Measurements from ENCODE around the gene CIAPIN1.
A peak's percentile ranks its signal among the peaks of the same experiment; 100 is the strongest.
"Not testable (repeated sequence)": the region's sequence is repeated elsewhere in the genome, so short reads cannot be mapped to it uniquely, and the experiment has no call there.

The CIAPIN1 gene

DNA sequence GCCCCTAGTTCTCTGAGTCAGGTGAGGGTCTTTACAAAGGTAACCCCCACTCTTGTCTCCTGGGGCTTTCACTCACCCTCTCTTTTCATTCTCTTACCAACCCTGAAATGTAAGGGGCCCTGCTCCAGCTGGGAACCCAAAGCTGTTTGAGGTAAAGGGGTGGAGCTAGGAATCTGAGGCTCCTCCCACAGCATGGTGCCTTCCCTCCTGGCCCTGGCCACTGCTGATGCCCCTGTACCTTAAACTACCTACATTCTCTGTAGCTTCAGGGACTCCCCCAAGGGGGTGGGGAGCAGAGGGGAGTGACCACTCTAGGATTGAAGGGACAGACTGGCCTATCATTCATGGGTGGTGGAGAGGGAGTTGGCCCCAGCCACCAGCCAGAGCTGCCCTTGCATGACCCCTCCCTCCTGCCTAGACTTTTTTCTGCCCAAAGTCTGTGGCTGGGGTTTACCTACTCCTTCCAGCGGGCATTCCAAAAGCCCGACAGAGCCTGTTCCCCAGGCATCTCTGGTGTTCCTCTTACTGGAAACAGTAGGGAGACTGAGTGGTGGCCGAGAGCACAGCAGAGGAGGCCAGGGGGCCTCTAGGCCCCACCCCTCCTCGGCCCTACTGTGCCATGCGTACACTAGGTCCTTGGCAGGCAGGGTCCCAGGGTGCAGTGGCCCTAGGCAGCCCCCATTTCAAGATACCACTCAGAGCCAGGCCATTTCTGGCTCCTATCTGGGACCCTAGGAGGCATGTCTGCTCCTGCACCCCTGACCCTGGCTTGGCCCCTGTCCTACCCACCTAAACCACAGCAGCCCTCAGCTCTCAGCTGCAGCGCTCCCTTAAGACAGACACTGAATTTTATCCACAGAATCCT lies 29.6 kb upstream of the CIAPIN1 start:
- DNase-seq = no peak

DNA sequence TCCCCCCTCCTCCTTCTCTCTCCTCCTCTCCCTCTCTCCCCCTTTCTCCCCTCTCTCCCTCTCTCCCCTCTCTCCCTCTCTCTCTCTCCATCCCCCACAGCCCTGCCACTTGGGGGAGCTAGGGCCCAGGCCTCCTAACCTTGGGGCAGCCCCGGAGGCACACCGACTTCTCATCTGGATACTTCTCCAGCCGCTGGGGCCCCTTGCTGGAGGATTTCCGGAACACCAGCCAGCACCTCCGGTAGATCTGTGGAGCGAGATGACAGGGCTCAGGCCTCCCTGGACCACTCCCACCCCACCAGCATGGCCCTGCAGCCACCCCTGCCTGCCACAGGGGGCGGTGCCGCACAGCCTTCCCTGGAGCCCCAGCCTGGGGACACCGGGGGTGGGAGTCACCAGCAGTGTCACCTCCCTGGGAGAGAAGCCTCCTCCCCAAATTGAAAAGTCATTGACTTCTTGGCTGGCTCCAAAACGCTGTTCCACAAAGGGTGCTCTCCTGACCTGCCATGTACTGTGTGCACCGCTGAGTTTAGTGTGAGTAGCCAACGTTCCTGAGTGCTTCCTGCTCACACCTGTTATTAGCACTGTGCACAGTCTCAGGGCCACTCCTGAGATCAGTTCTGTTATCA lies 28.6 kb upstream of the CIAPIN1 start:
- no peak for DNase-seq

DNA sequence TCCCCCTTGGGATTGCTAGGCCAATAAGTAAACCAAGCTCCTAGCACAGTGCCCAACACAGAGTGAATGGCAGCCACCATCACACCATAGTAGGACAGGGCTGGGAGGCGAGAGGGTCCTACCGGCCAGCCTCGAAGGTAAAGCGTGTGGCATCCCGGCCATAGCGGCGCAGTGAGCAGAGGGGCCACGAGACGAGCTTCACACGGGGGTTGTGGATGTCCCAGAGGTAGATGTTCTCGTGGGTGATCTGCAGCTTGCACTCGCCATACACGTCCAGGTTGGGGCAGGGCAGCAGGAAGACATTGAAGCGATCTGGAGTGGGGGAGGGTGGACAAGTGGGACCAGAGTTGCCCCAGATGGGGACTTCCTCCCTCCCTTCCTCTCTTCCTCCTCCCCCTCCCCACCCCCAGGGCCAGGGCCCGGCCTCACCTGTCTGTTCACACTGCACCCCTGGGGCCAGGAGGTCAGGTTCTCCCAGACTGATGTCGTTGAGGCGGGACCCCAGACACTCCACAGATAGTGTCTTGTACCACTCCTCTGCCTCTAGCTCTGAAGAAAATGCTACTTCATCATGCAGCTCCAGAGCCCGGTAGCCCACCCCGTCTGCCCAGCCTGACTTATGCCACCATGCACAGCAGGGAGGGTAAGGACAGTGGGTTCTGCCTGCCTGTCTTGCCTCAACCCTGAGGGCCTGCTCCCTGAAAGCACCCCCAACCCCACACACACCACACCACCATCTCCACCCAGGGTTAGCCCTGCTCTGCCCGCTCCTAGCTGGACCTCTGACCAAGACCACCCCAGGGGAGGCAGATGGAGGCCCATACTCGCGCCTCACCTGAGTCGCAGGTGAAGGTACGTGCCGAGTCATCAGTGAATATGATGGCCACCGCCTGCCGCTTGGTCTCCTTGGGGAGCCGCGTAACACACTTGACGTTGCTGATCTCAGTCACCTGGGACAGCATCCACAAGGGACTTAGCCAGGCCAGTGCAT lies 27.8 kb upstream of the CIAPIN1 start:
- no peak for DNase-seq

DNA sequence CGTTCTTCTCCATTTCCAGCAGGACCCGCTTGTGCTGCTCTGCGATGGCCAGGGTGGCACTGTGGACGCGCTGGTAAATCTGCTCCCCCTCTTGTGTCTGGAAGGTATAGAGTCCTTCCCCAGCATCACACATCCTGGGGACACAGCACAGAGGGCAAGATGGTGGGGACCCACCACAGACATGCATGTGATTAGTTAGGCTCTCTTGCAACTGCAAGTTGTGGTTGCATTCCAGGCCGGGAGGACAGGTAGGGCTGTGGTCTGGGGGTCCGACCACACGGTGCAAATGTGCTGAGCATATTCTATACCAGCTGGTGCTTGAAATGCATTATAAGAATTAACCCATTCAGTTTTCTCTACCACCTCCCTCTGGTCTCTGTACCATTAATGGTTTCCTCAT lies 26.7 kb upstream of the CIAPIN1 start:
- no peak for DNase-seq

DNA sequence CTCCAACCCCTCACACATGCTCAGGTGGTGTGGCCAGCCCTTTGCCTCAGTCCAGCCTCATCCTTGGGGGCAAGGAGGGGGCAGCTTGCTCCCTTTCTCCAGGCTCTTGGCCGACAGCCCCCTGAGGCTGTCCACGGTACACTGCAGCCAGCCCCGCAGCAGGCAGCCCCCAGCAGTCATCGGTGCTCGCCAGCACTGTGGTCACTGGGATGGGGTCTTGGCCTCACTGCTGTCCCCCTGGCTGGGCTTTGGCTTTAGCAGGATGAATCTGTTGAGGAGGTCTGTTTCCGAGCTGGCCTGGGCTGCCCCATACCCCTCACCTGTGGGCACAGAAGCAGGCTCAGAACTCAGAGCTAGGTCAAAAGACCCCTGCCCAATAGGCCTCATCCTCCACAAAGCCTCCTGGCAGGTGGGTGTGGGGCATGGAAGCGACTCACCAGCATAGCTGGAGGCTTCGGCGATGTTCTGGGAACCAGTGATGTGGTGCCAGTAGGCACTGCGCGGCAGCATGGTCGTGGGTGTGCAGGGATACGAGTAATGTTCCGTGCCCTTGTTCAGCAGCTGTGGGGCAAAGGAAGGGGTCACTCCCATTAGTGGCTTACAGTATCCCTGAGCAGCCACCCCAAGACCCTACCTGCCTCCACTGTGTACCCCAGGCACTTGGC lies 26.1 kb upstream of the CIAPIN1 start:
- no peak for DNase-seq

DNA sequence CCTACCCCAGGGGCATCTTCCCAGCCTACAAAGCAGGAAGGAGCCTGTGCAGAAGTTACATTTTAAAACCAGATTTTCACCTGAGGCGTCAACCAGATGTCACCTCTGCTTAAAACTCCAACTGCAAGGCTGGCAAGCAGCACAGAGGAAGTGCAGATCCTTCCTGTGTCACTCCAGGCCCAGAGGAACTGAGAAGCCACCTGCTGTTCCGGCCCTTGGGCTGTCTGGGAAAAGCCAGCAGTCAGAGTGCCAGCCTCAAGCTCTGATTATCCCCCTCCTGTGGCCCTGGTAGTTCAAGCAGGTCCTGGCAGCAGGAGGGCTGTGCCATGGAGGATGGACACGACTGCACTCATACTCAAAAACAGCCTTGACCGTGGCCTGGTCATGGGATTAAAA lies 25.5 kb upstream of the CIAPIN1 start:
- DNase-seq = no peak

DNA sequence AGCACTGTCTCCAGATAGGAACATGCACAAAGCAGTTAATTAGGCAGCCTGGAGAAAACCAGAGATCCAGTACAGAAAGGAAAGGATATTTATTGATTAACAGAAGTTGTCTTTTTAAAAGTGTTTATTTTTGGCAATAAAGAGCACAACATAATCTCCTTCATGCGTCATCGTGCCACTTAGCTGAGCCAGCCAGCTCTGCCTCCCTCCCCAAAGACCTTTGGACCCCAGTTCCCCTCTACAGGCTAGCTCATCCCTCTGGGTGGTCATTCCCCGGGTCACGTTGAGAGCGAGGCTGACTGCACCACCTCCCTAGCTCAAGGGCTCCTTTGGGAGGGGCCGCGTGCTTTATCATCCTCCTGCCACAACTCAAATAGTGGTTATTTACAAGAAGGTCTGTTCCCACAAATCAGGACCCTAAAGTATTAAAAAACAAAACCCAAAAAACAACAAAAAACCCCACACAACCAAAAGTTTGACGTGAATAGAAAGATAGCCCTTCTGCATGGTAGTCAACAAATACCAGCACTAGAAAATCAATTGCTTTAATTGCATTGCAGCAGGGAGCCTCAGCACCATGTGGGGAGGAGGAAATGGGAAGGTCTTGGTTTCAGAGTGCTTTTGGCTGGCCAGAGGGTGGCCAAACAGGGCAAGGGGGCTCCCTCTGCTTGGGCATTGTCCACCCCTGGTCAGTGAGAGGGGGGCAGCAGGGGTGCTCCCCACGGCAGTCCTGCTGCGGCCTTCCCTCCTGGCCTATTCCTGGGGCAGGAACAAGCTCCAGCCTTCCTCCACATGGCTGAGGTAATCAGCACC lies 24.9 kb upstream of the CIAPIN1 start:
- no peak for DNase-seq

DNA sequence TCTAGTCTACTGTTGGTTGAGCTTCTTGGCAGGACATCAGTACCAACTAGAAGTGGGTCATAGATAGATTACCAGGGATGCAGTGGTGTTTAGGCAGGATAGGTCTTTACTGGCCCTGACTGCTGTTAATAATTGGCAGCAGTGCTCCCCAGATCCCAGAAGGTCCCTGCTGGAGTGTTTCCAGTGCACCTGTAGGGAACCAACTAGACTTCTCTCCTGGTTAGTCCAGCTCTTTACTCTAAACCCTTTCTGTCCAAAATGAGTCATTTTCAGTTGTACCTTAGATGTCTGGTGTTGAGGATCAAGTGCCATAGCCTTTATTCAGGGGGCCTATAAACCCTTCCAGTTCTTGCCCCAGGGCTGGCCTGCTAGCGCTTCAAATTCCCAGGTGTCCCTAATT lies 24.0 kb upstream of the CIAPIN1 start:
- DNase-seq = no peak

DNA sequence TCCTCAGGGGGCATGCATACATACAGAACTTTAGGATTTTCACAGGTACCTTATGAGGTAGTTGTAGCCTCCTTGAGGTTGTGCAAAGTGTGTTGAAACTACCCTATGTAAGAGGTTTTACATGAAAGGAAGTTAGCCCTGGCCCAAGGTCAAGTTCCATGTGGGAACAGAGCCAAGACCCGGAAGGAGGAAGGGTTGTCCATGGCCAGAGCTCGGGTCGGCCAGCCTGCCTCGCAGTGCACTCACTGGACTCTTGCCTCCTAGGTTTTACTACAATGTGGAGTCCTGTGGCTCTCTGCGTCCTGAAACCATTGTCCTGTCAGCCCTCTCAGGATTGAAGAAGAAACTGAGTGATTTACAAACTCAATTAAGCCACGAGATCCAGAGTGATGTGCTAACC lies 23.5 kb upstream of the CIAPIN1 start:
- no peak for DNase-seq

DNA sequence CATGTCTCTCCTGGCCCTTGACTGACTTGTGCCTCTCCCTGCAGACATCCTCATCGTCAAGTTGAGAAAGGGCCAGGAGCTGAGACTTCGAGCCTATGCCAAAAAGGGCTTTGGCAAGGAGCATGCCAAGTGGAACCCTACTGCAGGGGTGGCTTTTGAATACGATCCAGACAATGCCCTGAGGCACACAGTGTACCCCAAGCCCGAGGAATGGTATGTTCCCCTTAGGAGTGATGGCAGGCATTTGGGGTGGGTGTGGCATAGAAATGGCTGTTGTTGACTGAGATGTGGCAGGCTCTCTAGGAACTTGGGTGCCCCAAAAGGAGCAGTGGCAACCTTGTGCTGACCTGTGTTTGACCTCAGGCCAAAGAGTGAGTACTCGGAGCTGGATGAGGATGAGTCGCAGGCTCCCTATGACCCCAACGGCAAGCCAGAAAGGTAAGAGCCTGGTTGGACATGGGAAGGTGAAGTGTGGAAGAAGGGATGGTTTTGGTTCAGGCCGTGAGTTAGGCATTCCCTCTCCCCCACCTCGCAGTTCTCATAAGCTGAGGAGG lies 22.8 kb upstream of the CIAPIN1 start:
- no peak for DNase-seq

DNA sequence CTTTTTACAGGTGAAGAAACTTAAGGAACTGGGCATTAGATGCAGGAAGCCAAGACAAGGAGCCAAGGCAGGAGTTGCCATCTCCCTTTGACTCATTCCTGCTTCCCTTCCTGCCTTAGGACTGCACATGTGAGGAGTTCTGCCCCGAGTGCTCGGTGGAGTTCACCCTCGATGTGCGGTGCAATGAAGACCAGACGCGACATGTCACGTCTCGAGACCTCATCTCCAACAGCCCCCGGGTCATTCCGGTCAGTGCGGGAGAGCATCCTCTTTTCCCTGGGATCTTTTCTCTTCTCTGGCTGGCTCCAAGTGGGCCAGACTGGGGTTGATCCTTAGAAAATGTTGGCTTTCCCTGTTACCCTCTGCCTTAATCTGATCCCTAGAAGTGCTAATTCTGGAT lies 21.9 kb upstream of the CIAPIN1 start:
- DNase-seq = no peak

DNA sequence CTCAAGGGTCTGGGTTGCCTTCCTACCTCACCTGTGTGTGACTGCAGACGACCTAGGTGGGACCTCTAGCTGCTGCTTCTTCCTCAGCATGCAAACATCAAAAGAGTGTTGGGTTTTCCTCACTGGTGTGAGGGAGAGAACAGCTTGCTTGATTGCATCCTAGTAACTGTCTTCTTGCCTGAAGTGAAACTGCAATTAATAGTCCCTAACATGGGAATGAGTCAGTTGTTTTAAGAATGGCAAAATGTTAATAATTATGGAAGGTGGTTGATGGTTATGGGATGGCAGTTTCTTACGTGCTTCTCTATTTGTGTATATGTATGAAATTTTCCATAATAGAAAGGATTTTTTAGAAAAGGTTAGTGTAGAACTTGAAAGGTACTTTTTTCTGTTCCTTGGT lies 21.2 kb upstream of the CIAPIN1 start:
- no peak for DNase-seq

DNA sequence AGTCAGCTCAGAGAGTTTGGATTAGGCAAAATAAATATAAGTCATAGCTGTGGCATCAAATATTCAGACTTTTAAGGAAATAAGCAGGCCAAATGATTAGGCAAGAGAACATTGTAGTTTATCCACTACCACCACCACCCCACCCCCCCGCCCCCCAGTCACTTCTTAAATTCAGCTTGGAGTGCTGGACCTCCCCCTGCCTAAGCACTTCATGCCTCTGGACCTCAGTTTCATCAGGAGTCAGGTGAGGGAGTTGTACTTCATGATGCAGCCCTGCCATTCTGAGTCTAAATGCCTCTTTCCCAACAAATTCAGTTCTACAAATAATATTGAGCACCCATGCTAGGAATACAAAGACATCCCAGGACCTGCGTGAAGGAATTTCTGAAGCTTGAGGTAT lies 17.3 kb upstream of the CIAPIN1 start:
- no peak for DNase-seq

DNA sequence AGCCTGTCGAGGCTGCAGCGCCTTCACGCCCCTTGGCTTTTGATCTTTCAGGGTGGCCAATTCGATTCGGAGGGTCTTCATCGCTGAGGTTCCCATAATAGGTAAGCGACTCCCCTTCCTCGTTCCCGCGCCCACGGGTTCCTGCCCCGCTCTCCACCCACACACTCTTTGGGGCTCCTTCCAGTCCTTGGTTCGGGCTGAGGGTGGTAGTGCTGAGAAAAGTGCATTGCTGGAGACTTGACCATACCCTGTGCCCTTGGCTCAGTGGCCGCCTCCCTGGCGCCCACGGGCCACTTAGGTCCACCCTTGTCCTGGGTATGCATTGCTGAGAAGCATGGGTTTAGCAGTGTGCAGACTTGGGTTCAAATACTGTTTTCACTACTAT lies 15.8 kb upstream of the CIAPIN1 start:
- DNase-seq = no peak

DNA sequence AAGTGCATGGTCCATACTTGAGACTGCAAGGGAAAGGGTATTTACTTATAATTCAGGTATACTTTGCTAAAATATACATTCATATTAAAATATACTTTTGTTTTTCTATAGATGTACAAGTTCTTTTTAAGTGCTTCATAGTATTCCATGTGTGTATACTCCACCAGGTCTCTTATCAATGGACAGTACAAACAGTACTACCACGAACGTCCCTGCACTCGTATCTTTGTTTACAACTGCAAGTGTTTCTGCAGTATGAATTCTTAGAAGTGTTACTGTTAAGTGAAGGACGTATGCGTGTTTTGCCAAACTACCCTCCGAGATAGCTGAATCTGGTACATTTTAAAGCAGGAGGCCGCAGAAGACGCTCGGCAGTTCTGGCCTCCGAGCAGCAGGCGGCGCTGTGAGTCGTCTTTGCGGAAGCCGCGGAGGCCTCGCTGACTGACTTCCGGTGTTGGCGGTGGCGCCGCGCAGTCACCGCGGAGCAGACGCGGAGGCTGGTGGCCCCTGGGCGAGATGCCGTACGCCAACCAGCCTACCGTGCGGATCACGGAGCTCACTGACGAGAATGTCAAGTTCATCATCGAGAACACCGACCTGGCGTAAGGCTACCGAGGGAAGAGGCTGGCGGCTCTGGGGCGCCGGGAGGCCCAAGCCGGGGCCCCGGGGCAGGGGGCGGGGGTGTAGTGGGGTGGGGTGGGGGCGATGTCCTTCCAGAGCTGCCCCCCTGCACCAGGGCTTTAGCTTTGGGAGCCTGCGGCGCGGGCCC lies 15.2 kb upstream of the CIAPIN1 start, which contains the start of gene POLR2C:
POLR2C (plus strand) TSS at position 471 of the 769 bp plus-strand sequence; CDS start at position 517, 46 bp downstream.
- peak; percentile 38 for DNase-seq

DNA sequence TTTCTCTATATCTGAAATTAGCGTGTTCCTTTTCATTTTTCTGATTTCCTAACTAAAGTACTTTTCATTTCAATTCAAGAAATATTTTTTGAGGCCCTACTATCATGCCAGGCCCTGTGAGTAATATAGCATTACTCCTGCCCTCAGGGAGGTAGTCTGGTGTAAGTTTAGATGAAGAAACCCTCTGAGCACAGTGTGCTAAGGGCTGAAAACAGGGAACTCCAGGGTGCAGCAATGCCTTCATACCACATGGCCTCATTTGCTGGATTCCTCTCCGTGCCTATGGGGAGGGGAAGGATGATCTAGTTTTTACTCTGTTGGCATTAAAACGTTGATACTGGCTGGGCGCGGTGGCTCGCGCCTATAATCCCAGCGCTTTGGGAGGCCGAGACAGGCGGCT lies 4.8 kb upstream of the CIAPIN1 start:
- no peak for DNase-seq

DNA sequence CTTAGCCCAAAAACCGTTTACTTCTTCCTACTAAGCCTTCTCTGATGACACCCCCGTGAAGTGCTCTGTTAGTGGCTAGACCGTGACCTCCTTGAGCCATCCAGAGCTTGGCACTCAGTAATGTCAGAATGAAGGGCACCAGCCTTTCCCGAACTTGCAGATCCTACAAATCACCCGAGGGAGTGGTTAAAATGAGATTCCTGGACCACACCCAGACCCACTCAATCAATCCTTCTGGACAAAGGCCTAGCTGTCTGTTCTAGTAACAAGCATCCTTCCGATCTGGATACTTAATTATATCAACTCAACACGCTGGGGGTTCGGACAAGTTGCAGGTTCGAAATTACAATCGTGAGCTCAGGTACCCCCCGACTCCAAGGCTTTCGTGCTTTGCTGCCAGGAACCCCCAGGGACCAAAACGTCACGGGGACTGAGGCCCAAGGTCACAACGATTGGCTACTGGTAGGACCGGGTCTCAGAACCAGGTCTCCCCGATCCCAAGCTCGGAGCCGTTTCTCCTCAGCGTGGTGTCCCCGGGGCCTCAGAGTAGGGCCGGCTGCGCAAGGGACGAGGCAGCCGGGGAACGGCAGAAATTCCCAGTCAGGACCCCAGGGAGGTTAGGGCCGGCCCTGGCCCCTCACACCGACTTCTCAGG lies 527 bp downstream of the CIAPIN1 start:
- no peak for DNase-seq

DNA sequence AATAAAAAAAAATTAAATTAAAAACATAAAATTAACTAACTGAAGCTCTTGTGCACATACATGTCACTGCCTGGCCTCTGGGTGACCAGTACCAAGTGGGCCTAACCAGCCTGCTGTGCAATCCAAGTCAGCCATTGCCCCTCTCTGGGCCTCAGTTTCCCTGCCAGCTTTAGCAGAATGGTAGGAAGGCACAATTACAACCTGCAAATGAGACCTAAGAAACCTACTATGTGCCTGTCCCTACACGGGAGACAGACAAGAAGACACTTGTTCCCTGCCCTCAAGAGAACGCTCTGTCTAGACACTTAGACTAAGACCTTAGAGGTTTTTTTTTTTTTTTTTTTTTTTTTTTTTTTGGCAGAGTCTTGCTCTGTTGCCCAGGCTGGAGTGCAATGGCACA lies 1.7 kb downstream of the CIAPIN1 start:
- DNase-seq = no peak

DNA sequence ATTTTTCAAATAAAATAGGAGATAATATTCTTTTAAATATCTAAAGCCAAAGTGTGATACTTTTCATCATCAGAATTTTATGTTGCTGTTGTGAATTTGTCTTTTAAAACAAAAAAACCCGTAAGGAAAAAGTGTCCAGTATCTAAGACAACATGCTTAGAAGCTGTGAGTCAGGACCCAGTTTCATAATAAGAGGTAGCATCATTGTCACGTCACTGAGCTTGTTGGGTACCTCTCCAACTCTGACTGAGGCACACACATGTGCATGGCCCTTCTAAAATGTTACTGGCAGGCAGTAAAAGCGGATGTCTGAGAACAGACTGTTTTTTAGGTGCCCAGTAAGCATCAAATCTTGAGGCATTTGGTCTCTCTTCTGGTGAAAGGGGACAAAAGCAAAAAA lies 2.5 kb downstream of the CIAPIN1 start:
- no peak for DNase-seq

DNA sequence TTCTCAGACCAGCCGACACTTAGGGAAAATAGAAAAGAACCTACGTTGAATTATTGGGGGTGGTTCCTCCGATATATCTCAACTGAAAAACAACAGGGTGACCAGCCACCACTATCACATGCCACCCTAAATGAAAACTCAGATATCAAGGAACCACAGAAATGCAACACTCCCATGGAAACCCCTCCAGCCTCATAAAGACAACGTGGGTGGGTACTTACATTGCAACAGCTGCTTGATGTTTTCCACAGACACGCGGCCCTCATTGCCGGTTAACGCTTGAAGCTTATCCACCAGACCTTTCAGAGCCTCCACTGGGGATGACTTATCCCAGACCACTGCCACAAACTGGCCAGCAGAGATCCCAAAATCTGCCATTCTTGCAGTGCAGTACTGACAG lies 6.6 kb downstream of the CIAPIN1 start:
- not testable (repeated sequence) for DNase-seq
